T-helper 22 cell (primary cell): Measurements from ENCODE around the gene GOLM1.

Experiments used
- DNase-seq: peaks from one replicate; pipeline ENCODE4 v3.0.0-alpha.2; 2020; ENCODE audit warnings: low read depth

GOLM1 gene

GRCh38 chr9:85978496-85978895, 120.9 kb downstream of the GOLM1 start:
- no peak for DNase-seq
